NB4 (cell line): ENCODE results near the gene FOXS1.

Experiments used
- CTCF ChIP-seq: IDR thresholded peaks from one replicate; pipeline ENCODE4 v1.5.1; 2012; ENCODE audit warnings: low read depth, low read length
- POLR2A ChIP-seq: IDR thresholded peaks from 2 replicates; pipeline ENCODE4 v1.6.1; 2011; ENCODE audit warnings: mild to moderate bottlenecking; ENCODE audit not compliant: insufficient read length; ENCODE audit errors: extremely low read depth

GRCh38 chr20:31831211-31831610 is 14.2 kb downstream of the FOXS1 start:
- TF ChIP-seq CTCF (no peak), POLR2A (no peak)
